Measurements from ENCODE around the gene P3H2.
A peak's percentile ranks its signal among the peaks of the same experiment; 100 is the strongest.

P3H2 gene

DNA sequence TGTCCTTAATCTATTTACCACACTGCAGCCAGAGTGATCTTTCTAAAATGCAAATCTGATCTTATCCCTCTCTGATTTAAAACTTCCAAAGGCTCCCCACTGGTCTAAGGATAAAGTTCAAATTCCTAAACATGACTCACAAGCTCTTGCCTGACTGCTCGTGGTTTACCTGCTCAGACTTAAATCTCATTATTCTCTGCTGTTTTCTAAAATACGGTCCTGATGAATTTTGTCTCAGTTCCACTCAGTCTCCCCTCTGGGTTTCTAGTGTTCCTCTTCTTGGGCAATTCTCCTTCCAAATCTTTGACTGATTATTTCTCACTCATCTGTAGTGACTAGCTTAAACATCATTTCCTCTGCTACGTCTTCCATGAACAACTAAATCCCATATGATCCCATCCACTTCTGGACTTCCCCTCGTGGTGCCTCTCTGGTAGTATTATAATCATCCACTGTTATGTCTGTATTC, 108.3 kb downstream of the P3H2 start:
- peak; percentile 29 for DNase-seq

DNA sequence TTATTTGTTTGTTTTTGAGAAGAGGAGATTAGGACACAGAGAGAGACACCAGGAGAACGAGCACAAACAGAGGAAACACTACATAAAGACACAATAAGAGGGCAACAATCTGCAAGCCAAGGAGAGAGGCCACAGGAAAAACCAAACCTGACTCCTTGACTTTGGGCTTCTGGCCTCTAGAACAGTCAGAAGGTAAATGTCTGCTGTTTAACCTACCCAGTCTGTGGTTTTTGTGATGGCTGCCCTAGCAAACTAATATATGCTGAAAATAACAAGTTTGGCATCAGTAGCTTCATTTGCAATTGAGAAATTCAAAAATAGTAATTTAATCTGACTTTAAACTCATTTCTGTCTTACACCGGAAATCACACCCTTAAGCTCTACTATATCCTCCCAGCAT, 110.2 kb downstream of the P3H2 start:
- DNase-seq = no peak

DNA sequence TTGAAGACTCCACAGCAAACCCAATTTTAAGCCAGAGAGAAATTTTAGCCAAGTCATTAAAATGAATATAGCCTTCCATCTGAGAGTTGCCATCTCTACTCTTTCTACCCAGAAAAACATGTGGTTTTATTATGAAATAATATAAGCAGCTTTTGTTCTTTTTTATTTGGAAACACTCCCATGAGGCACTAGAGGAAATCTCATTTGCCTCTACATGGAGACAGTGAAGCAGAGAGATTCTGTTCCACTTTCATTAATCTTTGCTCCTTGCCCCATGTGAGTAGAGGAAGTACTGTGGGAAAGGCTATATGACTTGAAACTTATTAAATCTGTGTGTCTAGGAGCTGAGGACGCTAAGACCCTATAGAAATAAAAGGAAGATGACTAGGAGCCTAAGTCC, 111.1 kb downstream of the P3H2 start:
- DNase-seq = no peak

- peak; percentile 41 for DNase-seq
These were observed 112.3 kb downstream of the P3H2 start for GRCh38 chr3:190008432-190008831.

DNA sequence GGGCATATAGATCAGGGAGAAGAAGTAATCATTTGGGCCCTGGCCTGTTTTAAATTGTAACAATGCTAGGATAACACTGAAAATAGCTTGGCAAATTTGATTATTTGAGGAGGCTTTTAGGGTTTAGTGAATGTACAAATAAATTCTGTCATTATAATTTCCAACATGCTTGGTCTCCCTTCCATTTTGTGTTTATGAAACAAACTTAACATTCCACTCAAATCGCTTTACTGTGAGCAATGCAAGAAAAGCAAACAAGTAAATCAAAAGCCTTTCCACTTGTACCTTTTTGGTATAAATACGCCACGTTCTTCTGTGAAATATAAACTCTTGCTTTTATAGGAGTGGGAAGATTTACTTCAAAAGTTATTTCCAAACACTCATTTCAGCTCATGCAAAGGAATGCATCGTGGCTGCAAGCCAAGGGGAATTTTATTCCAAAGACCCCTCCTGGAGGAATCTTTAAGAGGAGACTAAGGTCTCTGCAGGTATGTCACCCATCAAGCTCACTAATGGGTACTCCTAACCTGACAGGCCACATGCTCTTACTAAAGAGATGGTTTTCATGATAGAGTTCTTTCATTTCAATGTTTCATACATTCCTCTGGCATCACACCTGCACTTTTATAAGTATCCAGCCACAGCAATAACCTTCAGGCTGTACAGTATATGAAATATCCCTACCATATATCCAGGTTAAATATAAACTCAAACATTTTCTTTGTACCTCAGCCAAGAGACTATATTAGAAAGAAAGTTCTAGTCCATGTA, 115.2 kb downstream of the P3H2 start:
- DNase-seq = no peak

DNA sequence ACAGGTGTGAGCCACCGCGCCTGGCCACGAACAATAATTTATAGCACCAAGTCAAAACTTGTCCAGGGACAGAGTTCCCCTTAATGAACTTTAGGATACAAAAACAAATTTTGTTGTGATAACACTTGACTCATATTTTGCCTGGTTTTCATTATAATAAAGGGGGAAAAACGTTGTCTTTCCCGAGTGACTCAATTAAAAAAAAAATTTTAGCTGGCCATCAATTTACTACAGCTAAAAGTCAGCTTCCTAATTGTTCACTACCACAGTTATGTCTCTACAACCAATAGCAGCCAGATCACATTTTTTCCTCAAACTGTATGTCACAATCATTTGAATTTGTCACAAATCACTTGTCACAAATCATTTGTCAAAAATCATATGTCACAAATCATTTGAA, 116.0 kb downstream of the P3H2 start:
- no peak for DNase-seq

DNA sequence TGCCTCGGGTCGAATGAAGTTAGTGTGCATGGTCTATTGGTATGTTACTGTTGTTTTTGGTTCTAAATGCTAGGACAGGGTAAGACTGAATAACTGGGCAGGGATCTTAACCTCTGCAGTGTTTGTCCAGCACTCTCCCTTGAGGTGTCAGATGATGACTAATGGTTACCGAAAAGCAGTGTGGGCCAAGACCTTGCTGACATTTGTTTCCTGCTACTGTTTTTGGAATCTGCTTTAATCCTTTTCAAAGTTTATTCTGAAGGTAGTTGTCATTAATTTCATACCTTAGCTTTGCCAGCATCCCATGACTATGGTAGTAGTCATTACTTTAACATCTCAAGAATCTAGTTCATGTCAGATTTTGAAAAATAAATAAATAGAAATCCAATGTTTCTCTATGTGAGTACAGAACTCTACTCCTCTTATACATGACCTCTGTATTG, 117.0 kb downstream of the P3H2 start:
- DNase-seq = peak; percentile 30

DNA sequence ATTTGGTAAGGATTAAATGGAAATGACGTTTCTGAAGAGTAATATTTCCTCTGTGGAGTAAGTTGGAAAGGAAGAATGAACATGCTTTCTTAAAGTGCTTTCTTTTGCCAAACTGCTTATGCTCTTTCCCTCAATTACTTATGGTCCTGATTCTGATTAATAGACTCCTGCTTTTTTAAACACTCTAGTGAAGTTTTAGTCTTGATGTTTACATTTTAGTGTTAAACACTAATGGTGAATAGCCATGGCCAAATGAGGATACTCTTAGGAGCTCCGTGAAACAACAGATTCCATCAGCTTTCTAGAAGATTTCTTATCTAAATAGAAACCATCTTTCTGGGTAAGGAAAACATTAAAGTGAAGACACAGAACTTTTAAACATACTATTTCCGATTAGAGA, 117.6 kb downstream of the P3H2 start:
- DNase-seq = no peak

- no peak for DNase-seq
These were observed 119.3 kb downstream of the P3H2 start for GRCh38 chr3:190001426-190001825.

GRCh38 chr3:190000861-190001196, 119.9 kb downstream of the P3H2 start:
- DNase-seq = no peak

DNA sequence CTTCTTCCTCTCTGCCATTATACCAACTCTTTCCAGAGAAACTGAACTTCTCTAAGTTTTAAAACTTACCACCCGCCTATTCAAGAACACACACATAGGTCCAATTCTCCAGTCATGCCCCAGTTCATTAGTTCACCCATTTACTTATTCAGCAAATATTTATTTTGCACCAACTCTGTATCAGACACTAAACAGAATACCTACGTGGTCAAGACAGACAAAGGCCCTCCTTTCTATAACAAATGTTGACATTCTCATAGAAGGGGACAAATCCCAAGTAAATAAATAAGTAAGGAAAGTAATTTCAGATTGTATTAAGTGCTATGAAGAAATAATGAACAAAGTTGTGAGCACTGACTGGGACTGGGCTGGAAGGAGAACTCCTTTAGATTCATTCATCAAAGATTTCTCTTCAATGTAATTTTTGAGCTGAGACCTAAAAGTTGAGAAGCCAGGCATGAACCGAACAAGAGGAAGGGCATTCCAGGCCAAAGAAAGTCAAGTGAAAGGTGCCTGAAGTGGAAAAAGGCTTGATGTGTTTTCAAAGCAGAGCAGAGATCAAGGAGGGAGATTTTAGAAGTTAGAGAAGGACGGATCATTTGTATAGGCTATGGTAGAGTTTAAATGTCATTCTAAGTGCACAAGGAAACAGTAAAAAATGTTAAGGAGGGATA, 120.4 kb downstream of the P3H2 start:
- DNase-seq = no peak

DNA sequence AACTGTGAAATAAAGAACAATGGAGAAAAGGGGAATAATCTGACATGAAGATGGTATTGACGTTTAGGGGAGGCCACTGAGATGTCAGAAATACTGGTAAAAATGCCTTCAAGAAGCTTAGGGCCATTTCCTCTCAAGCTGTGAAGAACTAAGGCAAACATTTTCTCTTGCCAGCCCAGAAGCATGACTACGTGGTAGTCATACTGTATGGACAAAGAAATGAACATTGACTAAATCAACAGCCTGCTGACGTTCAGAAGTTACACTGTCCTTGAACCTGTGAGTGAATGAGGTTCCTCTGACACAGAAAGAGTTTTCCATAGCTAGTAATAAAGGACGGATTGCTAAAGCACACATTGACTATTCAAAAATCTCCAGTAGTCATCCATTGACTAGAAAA, 121.0 kb downstream of the P3H2 start:
- DNase-seq = no peak

DNA sequence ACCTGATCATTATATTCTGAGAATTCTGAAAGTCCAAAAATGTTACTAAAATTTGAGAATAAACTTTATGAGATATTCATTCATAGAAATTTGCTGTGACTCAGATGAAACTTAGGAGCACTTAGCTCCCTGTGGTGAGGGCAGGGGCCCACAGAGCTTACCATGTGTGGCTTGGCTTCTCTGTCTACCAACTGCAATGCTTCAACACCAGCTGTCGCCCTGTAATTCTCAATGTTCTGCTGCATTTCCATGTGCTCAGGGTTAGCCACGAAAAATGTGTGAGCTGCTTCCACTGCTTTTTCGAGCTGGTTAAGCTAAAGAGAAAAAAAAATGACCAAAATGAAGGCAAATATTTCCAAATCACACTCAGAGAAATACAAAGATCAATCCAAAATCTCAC, 125.6 kb downstream of the P3H2 start:
- DNase-seq = peak; percentile 80

DNA sequence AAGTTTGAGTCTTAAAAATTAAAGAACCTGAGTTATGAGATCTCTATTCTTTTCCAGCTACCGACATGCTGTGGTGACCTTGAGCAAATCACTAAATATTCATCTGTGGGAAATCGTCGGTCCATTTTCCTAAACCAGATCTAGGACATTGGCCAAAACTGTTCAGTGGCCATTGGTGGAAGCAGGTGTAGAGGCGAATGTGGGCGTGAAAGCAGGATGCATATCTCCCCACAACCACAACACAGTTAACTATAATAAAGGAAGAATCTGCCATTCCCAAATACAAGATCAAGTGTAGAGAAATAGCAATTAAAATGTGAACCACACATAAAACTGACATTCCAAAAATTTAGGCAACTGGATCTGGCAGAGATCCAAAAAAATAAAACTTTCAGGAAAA, 129.9 kb downstream of the P3H2 start:
- no peak for DNase-seq

DNA sequence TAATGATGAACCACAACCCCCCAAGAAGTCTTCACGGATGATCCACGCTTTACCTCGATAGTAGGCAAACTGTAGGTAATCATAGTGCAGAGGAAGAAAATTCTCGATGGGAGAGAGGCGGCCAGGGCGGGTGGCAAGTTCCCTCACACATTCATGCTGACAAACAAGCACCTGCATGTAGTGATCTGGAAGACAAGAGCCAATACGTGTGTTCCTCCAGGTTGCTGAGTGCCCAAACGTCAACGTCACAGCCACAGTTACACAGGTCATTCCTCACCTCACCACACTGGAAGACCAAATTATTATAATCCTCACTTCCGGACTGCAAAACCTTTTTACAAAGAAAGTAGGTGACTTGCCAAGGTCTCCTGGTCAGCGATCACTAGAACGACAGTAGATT, 131.8 kb downstream of the P3H2 start:
- no peak for DNase-seq

GRCh38 chr3:189988322-189988721, 132.4 kb downstream of the P3H2 start:
- no peak for DNase-seq

DNA sequence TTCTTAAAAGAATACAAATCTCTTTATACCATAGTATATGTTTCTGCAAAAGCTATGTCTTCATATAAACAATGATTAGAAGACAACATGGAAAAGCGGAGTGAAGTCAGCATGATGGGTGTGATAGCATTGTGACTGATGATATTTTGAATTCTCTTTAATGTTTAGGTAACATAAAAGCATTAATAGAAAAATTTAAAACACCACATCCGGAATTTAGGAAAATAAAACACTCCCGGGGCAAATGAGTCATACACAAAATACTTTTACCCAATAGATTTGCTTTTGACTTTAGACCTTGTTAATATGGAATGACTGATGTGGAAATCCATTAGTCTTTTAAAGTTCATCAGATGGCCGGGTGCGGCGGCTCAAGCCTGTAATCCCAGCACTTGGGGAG, 134.7 kb downstream of the P3H2 start:
- DNase-seq = no peak

DNA sequence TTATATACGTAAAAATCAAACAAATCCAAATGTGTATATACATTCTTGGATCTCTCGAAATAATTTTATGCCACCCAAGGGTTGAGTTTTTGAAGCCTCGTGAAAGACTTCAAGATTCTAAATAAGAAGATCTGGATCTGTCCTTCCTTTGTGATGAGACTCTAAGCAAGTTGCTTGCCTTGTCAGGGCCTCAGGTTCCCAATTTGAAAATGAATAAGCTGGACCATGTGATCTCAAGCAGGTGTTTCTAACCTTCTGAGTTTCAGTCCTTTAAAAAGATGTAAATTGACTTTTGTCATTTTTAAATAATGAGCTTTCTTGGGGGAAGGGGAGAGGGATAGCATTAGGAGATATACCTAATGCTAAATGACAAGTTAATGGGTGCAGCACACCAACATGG, 137.1 kb downstream of the P3H2 start:
- DNase-seq = no peak

- DNase-seq = no peak
These were observed 138.3 kb downstream of the P3H2 start for GRCh38 chr3:189982321-189982945.

DNA sequence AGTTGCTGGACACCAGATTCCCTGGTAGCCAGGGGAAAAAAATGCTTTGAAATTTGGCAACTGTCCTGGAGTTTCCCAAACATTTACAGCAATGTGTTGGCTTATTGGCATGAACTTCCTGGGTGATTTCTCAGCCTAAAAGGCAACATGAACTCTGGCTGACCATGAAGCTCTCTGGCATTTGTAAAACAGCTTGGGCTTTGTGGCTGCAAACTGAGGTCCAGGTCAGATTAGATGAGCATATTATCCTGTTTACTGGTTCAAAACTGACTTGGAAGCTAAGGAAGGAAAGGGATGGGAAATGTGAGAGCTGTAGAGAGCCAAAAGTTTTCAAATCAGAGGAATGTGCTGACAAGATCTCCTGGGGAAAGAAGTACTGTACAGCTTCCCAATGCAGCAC, 139.0 kb downstream of the P3H2 start:
- peak; percentile 67 for DNase-seq

DNA sequence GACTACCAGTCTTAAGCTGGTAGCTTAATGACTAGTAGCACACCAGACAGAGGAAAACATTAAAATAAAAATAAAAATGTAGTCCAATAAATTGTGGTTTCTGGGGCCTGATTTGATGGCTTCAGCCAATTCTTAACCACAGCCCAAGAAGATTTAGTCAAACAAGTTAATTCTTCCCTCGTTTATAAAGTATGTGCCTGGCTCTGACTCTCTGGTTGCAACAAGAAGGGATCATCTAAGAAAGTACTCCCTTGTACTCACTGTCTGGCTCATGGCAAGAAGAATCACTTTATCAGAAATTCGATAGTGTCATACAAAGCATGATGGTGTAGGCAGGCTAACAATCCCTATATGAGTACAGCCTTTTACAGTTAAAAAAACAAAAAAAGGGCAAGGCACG, 141.9 kb downstream of the P3H2 start:
- DNase-seq = no peak

GRCh38 chr3:189977174-189977573, 143.5 kb downstream of the P3H2 start:
- DNase-seq = no peak

DNA sequence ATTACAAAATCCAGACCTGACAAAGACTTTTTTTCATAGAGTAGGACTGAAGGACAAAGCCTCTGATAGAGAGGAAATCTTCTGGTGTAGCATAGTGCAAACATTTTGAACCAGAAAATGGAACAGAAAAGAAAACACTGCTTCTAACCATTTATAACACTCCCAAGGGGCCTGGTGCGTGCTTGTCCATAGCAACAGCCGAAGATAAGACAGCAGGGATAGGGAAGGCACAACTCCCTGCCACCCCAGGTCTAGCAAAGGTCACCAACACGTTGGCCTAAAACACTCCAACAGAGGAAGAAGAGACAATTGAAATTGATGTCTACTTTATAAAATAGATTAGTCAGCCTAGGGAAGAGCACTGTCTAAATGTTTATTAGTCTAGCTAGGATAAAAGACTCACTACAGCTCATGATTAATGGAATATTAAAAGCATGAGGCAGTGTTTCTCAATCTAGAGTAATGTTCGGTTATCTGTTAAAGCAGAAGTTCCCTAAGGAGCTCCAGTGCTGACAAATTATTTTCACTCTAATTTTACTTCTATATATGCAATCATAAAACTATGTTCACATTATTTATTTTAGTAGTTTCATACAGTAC, 145.2 kb downstream of the P3H2 start:
- no peak for DNase-seq

- DNase-seq = no peak
These were observed 146.3 kb downstream of the P3H2 start for GRCh38 chr3:189974359-189974758.

Measured in right hindlimb (tissue), 1 donor.